ENCODE data around the gene EIF5.

The EIF5 gene

GRCh38 chr14:103362780-103363179, 28.7 kb downstream of the EIF5 start:
- Histone ChIP-seq H3K27me3 (ENCODE audit: control insufficient read depth in 2 of 2, insufficient read depth in 2 of 2, low read length in 2 of 2) (no peaks in the 10 kb centered on the region), H3K4me3 (ENCODE audit: low read length in 2 of 2) (no peak overlapping the region), H3K4me1 (ENCODE audit: control insufficient read depth in 2 of 2, insufficient read depth in 2 of 2, low read length in 2 of 2) (no peaks in the 10 kb centered on the region), H3K27ac (ENCODE audit: low read depth in 2 of 2, low read length in 2 of 2) (no peak overlapping the region), H3K9me3 (ENCODE audit: control insufficient read depth in 2 of 2, low read length in 2 of 2) (peaks cover 0 to 2% of the 10 kb centered on the region in 2 donors), H3K36me3 (ENCODE audit: control insufficient read depth in 2 of 2, insufficient read depth in 2 of 2, low read length in 2 of 2) (no peaks in the 10 kb centered on the region), H3K9ac (ENCODE audit: low read depth in 1 of 2, low read length in 2 of 2) (no peak overlapping the region)

DNA sequence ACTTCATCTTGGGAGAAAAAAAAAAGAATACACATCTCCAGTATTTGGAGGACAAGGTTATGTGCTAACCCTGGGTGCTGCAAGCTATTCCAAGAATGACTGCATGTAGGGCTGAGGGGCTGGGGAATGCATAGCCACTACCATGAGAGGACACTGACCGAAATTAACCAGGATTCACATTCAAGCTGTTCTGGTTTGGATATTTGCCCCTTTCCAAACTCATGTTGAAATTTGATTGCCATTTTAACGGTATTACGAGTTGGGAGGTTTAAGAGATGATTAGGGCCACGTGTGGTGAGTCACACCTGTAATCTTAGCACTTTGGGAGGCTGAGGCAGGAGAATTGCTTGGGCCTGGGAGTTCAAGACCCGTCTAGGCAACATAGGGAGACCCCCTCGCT, 32.7 kb downstream of the EIF5 start:
- H3K9ac ChIP-seq (ENCODE audit: low read depth in 1 of 2, low read length in 2 of 2): no peak overlapping the region

DNA sequence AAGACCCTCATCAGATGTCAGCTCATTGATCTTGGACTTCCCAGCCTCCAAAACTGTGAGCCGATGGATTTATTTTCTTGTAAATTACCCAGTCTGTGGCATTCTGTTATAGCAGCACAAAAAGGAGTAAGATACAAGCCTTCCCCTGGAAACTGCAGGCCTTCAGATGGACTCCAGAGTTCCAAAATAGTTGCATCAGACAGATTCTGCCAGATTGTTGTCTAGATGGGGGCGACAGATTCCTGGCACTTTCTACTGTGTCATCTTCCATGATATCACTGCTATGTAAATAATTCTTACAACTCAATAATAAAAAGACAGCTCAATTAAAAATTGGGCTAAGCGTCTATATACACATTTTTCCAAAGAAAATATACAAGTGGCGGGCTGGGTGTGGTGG, 34.0 kb downstream of the EIF5 start:
- Histone ChIP-seq H3K27ac (ENCODE audit: low read depth in 2 of 2, low read length in 2 of 2) (no peak overlapping the region), H3K4me1 (ENCODE audit: control insufficient read depth in 2 of 2, insufficient read depth in 2 of 2, low read length in 2 of 2) (no peaks in the 10 kb centered on the region), H3K9ac (ENCODE audit: low read depth in 1 of 2, low read length in 2 of 2) (no peak overlapping the region), H3K4me3 (ENCODE audit: low read length in 2 of 2) (no peak overlapping the region), H3K27me3 (ENCODE audit: control insufficient read depth in 2 of 2, insufficient read depth in 2 of 2, low read length in 2 of 2) (no peaks in the 10 kb centered on the region), H3K9me3 (ENCODE audit: control insufficient read depth in 2 of 2, low read length in 2 of 2) (no peaks in the 10 kb centered on the region), H3K36me3 (ENCODE audit: control insufficient read depth in 2 of 2, insufficient read depth in 2 of 2, low read length in 2 of 2) (no peaks in the 10 kb centered on the region)

More for the DNA sequence above, 32.7 kb downstream of the EIF5 start:
- Histone ChIP-seq H3K36me3 (ENCODE audit: control insufficient read depth in 2 of 2, insufficient read depth in 2 of 2, low read length in 2 of 2) (no peaks in the 10 kb centered on the region), H3K27me3 (ENCODE audit: control insufficient read depth in 2 of 2, insufficient read depth in 2 of 2, low read length in 2 of 2) (no peaks in the 10 kb centered on the region), H3K27ac (ENCODE audit: low read depth in 2 of 2, low read length in 2 of 2) (no peak overlapping the region), H3K9me3 (ENCODE audit: control insufficient read depth in 2 of 2, low read length in 2 of 2) (peaks cover 0 to 2% of the 10 kb centered on the region in 2 donors), H3K4me3 (ENCODE audit: low read length in 2 of 2) (no peak overlapping the region), H3K4me1 (ENCODE audit: control insufficient read depth in 2 of 2, insufficient read depth in 2 of 2, low read length in 2 of 2) (no peaks in the 10 kb centered on the region)

DNA sequence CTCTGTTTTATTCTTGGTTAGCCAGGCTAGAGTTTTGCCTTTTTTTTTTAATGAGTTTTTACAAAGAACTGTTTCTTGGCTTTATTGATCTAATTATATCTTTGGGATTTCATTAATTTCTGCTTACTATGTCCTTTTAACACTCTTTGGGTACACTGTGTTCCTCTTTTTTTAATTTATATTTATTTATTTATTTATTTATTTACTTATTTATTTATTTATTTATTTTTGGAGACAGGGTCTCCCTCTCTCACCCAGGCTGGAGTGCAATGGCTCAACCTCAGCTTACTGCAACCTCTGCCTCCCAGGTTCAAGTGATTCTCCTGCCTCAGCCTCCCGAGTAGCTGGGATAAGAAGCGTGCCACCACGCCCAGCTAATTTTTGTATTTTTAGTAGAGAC, 36.0 kb downstream of the EIF5 start:
- H3K4me3 ChIP-seq (ENCODE audit: low read length in 2 of 2): no peak overlapping the region
- H3K36me3 ChIP-seq (ENCODE audit: control insufficient read depth in 2 of 2, insufficient read depth in 2 of 2, low read length in 2 of 2): no peaks in the 10 kb centered on the region
- no peaks in the 10 kb centered on the region for H3K9me3 ChIP-seq (ENCODE audit: control insufficient read depth in 2 of 2, low read length in 2 of 2)
- H3K27me3 ChIP-seq (ENCODE audit: control insufficient read depth in 2 of 2, insufficient read depth in 2 of 2, low read length in 2 of 2): peaks cover 0 to 4% of the 10 kb centered on the region in 2 donors
- H3K27ac ChIP-seq (ENCODE audit: low read depth in 2 of 2, low read length in 2 of 2): no peak overlapping the region
- H3K9ac ChIP-seq (ENCODE audit: low read depth in 1 of 2, low read length in 2 of 2): no peak overlapping the region
- no peaks in the 10 kb centered on the region for H3K4me1 ChIP-seq (ENCODE audit: control insufficient read depth in 2 of 2, insufficient read depth in 2 of 2, low read length in 2 of 2)

DNA sequence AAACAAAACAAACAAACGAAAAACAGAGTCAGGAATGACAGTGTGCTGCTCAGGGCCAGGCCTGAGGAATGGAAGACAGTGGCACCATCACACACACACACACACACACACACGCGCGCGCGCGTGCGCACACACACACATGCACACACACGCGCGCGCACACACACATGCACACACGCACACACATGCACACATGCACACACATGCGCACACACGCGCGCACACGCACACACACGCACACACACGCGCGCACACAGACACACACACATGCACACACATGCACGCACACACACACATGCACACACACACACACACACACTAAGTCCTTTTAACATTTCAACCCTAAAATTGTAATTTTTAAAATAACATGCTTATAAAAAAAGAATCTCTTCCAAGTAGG, 38.0 kb downstream of the EIF5 start:
- no peaks in the 10 kb centered on the region for H3K9me3 ChIP-seq (ENCODE audit: control insufficient read depth in 2 of 2, low read length in 2 of 2)
- H3K9ac ChIP-seq (ENCODE audit: low read depth in 1 of 2, low read length in 2 of 2): no peak overlapping the region
- H3K36me3 ChIP-seq (ENCODE audit: control insufficient read depth in 2 of 2, insufficient read depth in 2 of 2, low read length in 2 of 2): no peaks in the 10 kb centered on the region
- peaks cover 0 to 4% of the 10 kb centered on the region in 2 donors for H3K27me3 ChIP-seq (ENCODE audit: control insufficient read depth in 2 of 2, insufficient read depth in 2 of 2, low read length in 2 of 2)
- H3K27ac ChIP-seq (ENCODE audit: low read depth in 2 of 2, low read length in 2 of 2): no peak overlapping the region
- H3K4me3 ChIP-seq (ENCODE audit: low read length in 2 of 2): no peak overlapping the region
- no peaks in the 10 kb centered on the region for H3K4me1 ChIP-seq (ENCODE audit: control insufficient read depth in 2 of 2, insufficient read depth in 2 of 2, low read length in 2 of 2)

DNA sequence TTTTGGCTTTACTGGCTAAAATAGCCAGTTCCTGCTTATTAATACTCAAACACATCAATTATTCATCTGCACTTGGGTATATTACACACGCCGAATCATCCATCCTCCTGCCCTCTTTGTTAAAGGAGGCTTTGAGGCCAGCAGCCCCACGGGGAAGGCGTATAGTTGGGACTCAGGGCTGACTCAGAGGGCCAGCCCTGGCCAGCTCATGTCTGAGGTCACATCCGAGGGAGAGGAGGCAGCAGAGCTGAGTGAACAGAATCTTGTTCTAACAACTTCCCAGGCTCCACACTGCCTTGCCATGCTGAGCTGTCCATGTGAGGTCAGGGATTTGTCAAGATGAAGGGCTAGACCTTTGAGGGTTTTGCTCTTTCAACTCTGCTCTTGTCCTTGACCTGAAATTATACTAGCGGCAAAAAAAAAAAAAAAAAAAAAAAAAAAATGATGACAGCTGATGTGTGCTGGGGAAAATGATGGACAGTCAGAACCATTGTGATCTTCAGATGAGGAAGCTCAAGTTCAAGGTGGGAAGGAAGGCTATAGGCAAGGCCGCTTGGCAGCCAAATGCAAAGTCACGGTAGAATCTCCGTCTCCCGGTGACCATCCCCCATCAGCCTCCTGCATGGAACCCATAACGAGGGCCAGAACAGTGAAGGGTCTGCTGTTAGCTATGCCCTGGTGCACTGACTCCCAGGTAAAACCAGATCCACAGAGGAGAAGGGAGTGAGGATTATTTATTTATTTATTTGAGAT, 38.7 kb downstream of the EIF5 start:
- no peaks in the 10 kb centered on the region for H3K9me3 ChIP-seq (ENCODE audit: control insufficient read depth in 2 of 2, low read length in 2 of 2)
- H3K4me3 ChIP-seq (ENCODE audit: low read length in 2 of 2): no peak overlapping the region
- H3K9ac ChIP-seq (ENCODE audit: low read depth in 1 of 2, low read length in 2 of 2): no peak overlapping the region
- no peak overlapping the region for H3K27ac ChIP-seq (ENCODE audit: low read depth in 2 of 2, low read length in 2 of 2)
- no peaks in the 10 kb centered on the region for H3K36me3 ChIP-seq (ENCODE audit: control insufficient read depth in 2 of 2, insufficient read depth in 2 of 2, low read length in 2 of 2)
- no peaks in the 10 kb centered on the region for H3K4me1 ChIP-seq (ENCODE audit: control insufficient read depth in 2 of 2, insufficient read depth in 2 of 2, low read length in 2 of 2)
- peaks cover 0 to 4% of the 10 kb centered on the region in 2 donors for H3K27me3 ChIP-seq (ENCODE audit: control insufficient read depth in 2 of 2, insufficient read depth in 2 of 2, low read length in 2 of 2)

DNA sequence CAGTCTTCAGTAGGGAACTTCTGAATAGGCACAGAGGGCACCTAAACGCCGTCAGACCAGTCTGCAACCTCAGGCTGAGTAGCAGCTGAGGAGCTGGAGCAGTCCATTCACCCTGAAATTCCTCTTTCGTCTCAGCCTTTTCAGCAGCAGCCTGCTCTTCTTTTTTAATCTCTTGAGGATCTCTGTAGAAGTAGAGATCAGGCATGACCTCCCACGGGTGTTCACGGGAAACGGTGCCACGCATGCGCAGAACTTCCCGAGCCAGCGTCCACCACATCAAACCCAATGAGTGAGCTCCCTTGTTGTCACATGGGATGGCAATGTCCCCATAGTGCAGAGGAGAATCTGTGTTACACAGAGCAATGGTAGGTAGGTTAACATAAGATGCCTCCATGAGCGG, 40.1 kb downstream of the EIF5 start:
- Histone ChIP-seq H3K9me3 (ENCODE audit: control insufficient read depth in 2 of 2, low read length in 2 of 2) (no peaks in the 10 kb centered on the region), H3K4me3 (ENCODE audit: low read length in 2 of 2) (no peak overlapping the region), H3K27ac (ENCODE audit: low read depth in 2 of 2, low read length in 2 of 2) (no peak overlapping the region), H3K27me3 (ENCODE audit: control insufficient read depth in 2 of 2, insufficient read depth in 2 of 2, low read length in 2 of 2) (peaks cover 0 to 4% of the 10 kb centered on the region in 2 donors), H3K4me1 (ENCODE audit: control insufficient read depth in 2 of 2, insufficient read depth in 2 of 2, low read length in 2 of 2) (no peaks in the 10 kb centered on the region), H3K9ac (ENCODE audit: low read depth in 1 of 2, low read length in 2 of 2) (no peak overlapping the region), H3K36me3 (ENCODE audit: control insufficient read depth in 2 of 2, insufficient read depth in 2 of 2, low read length in 2 of 2) (no peaks in the 10 kb centered on the region)

DNA sequence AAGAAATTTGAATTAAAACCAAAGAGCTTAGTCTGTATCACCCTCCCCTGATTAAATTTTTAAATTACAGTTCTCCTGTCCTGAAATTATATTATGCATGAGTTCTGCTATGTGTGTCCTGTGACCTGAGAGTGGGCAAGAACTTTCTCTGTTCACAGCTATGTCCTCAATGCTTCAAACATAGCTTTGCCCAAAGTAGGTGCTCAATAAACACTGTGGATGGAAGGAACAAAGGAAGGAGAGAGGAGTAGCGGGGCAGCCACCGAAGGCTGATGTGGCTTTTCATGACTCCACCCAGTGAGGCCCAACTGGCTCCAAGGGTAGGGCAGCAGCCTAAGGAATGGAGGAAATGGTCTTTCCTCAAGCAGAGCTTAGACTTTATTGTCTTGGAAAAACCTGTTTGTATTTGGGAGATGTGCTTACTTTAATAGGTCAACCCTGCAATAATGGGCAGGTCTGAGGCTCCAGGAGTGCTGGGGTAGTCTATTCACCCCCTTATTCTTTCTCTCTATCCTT, 43.5 kb downstream of the EIF5 start:
- Histone ChIP-seq H3K27me3 (ENCODE audit: control insufficient read depth in 2 of 2, insufficient read depth in 2 of 2, low read length in 2 of 2) (peaks cover 0 to 4% of the 10 kb centered on the region in 2 donors), H3K4me1 (ENCODE audit: control insufficient read depth in 2 of 2, insufficient read depth in 2 of 2, low read length in 2 of 2) (no peaks in the 10 kb centered on the region), H3K27ac (ENCODE audit: low read depth in 2 of 2, low read length in 2 of 2) (no peak overlapping the region), H3K36me3 (ENCODE audit: control insufficient read depth in 2 of 2, insufficient read depth in 2 of 2, low read length in 2 of 2) (no peaks in the 10 kb centered on the region), H3K4me3 (ENCODE audit: low read length in 2 of 2) (no peak overlapping the region), H3K9ac (ENCODE audit: low read depth in 1 of 2, low read length in 2 of 2) (no peak overlapping the region), H3K9me3 (ENCODE audit: control insufficient read depth in 2 of 2, low read length in 2 of 2) (no peaks in the 10 kb centered on the region)

- Histone ChIP-seq H3K4me1 (ENCODE audit: control insufficient read depth in 2 of 2, insufficient read depth in 2 of 2, low read length in 2 of 2) (no peaks in the 10 kb centered on the region), H3K27me3 (ENCODE audit: control insufficient read depth in 2 of 2, insufficient read depth in 2 of 2, low read length in 2 of 2) (peaks cover 0 to 4% of the 10 kb centered on the region in 2 donors), H3K27ac (ENCODE audit: low read depth in 2 of 2, low read length in 2 of 2) (no peak overlapping the region), H3K4me3 (ENCODE audit: low read length in 2 of 2) (no peak overlapping the region), H3K9me3 (ENCODE audit: control insufficient read depth in 2 of 2, low read length in 2 of 2) (no peaks in the 10 kb centered on the region), H3K9ac (ENCODE audit: low read depth in 1 of 2, low read length in 2 of 2) (no peak overlapping the region), H3K36me3 (ENCODE audit: control insufficient read depth in 2 of 2, insufficient read depth in 2 of 2, low read length in 2 of 2) (no peaks in the 10 kb centered on the region)
Measured at GRCh38 chr14:103378038-103378854, 44.2 kb downstream of the EIF5 start.

DNA sequence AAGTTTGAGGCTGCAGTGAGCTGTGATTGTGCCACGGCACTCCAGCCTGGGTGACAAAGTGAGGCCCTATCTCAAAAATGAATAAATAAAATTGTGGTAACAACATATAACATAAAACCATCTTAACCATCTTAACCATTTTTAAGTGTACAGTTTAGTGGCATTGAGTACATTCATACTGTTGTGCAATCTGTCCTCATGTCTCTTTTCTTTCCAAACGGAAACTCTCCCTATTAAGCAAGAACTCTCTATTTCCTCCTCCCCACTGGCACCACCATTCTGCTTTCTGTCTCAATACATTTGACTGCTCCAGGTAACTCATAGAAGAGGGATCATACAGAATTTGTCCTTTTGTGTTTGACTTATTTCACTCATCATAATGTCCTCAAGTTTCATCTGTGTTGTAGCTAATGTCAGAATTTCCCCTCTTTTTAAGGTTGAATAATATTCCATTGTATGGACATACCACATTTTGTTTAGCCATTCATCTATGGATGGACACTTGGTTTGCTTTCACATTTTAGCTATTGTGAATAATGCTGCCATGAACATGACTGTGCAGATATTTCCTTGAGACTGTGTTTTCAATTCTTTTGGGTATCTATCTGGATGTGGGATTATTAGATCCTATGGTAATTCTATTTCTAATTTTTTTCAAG, 46.8 kb downstream of the EIF5 start:
- H3K27ac ChIP-seq (ENCODE audit: low read depth in 2 of 2, low read length in 2 of 2): no peak overlapping the region
- H3K36me3 ChIP-seq (ENCODE audit: control insufficient read depth in 2 of 2, insufficient read depth in 2 of 2, low read length in 2 of 2): no peaks in the 10 kb centered on the region
- H3K4me1 ChIP-seq (ENCODE audit: control insufficient read depth in 2 of 2, insufficient read depth in 2 of 2, low read length in 2 of 2): peaks cover 5 to 7% of the 10 kb centered on the region in 2 donors
- no peak overlapping the region for H3K4me3 ChIP-seq (ENCODE audit: low read length in 2 of 2)
- no peaks in the 10 kb centered on the region for H3K9me3 ChIP-seq (ENCODE audit: control insufficient read depth in 2 of 2, low read length in 2 of 2)
- no peaks in the 10 kb centered on the region for H3K27me3 ChIP-seq (ENCODE audit: control insufficient read depth in 2 of 2, insufficient read depth in 2 of 2, low read length in 2 of 2)
- H3K9ac ChIP-seq (ENCODE audit: low read depth in 1 of 2, low read length in 2 of 2): no peak overlapping the region
